Tibial artery (tissue), 4 donors: ENCODE data around the gene WWC1.

Source experiments
- DNase-seq, 2 donors: peaks; one replicate each; pipeline ENCODE4 v3.0.0-alpha.2; 2019
- H3K27ac ChIP-seq, 2 donors: fragments of 200-600 bp; sonication (generic) in 1 of 2; 1 replicate in 1 of 2; 2 replicates in 1 of 2; pipeline ENCODE4 v1.5.1; 2018 to 2019; ENCODE audit warnings: mild to moderate bottlenecking in 1 of 2
- H3K27me3 ChIP-seq, 2 donors: fragments of 200-600 bp; sonication (generic) in 1 of 2; one replicate each; pipeline versions ENCODE4 v1.5.1 to v1.6.0; 2016 to 2019
- H3K36me3 ChIP-seq, 3 donors: fragments of 200-600 bp; sonication (generic) in 2 of 3; one replicate each; pipeline ENCODE4 v1.5.1; 2016 to 2019; ENCODE audit warnings: mild to moderate bottlenecking in 2 of 3
- H3K4me1 ChIP-seq, 4 donors: fragments of 200-600 bp; sonication (generic) in 2 of 4; 1 replicate in 3 of 4; 2 replicates in 1 of 4; pipeline ENCODE4 v1.5.1; 2016 to 2019
- H3K4me3 ChIP-seq, 2 donors: fragments of 200-600 bp; sonication (generic) in 1 of 2; 1 replicate in 1 of 2; 2 replicates in 1 of 2; pipeline ENCODE4 v1.5.1; 2018 to 2019; ENCODE audit warnings: mild to moderate bottlenecking in 2 of 2
- H3K9me3 ChIP-seq, 3 donors: fragments of 200-600 bp; sonication (generic) in 1 of 3; one replicate each; pipeline ENCODE4 v1.5.1; 2016 to 2019
- CTCF ChIP-seq, 2 experiments: fragments of 200-600 bp in 1 of 2; fragments of 450-650 bp in 1 of 2; IDR thresholded peaks; one replicate each; pipeline ENCODE4 v1.5.1; 2017 to 2019; ENCODE audit warnings: antibody characterized with exemption in 2 of 2, mild to moderate bottlenecking in 1 of 2, moderate library complexity in 1 of 2
- intact Hi-C: fragments of 100-400 bp; cut with DNase I; formaldehyde crosslinking; loops from one replicate; pipeline ENCODE4 v1.15.0; 2023; ENCODE audit warnings: low total_unique reads

The WWC1 gene

GRCh38 chr5:168408561-168409305 is 117.3 kb downstream of the WWC1 start:
- no peak for DNase-seq
- TF ChIP-seq CTCF (IDR thresholded peaks at IDR 0.05): no peak
- Histone ChIP-seq H3K27ac (no peak overlapping the region), H3K4me3 (no peak overlapping the region), H3K27me3 (peaks cover 0 to 5% of the 10 kb centered on the region in 2 donors), H3K9me3 (no peaks in the 10 kb centered on the region), H3K4me1 (peaks cover 0 to 20% (median 0%) of the 10 kb centered on the region in 4 donors), H3K36me3 (no peaks in the 10 kb centered on the region)
- intact Hi-C loops: no loop called here

GRCh38 chr5:168409591-168410458 is 118.4 kb downstream of the WWC1 start:
- Histone ChIP-seq H3K27ac (no peak overlapping the region), H3K27me3 (peaks cover 0 to 5% of the 10 kb centered on the region in 2 donors), H3K9me3 (no peaks in the 10 kb centered on the region), H3K36me3 (no peaks in the 10 kb centered on the region), H3K4me3 (no peak overlapping the region), H3K4me1 (peaks cover 0 to 14% (median 0%) of the 10 kb centered on the region in 4 donors)
- no peak for DNase-seq
- intact Hi-C loops: no loop called here
- TF ChIP-seq CTCF (IDR thresholded peaks at IDR 0.05): no peak

GRCh38 chr5:168411871-168412270 is 120.4 kb downstream of the WWC1 start:
- Histone ChIP-seq H3K4me3 (no peak overlapping the region), H3K27ac (no peak overlapping the region), H3K27me3 (peaks cover 0 to 2% of the 10 kb centered on the region in 2 donors), H3K36me3 (no peaks in the 10 kb centered on the region), H3K4me1 (peaks cover 0 to 14% (median 0%) of the 10 kb centered on the region in 4 donors), H3K9me3 (no peaks in the 10 kb centered on the region)
- intact Hi-C loops: no loop called here
- DNase-seq: no peak
- TF ChIP-seq CTCF (IDR thresholded peaks at IDR 0.05): no peak

GRCh38 chr5:168413062-168413461 is 121.6 kb downstream of the WWC1 start:
- H3K27me3 ChIP-seq: peaks cover 0 to 2% of the 10 kb centered on the region in 2 donors
- no peak overlapping the region for H3K27ac ChIP-seq
- H3K36me3 ChIP-seq: peaks cover 0 to under 1% (median 0%) of the 10 kb centered on the region in 3 donors
- no peak for TF ChIP-seq CTCF (IDR thresholded peaks at IDR 0.05)
- peaks cover 0 to 14% (median 0%) of the 10 kb centered on the region in 4 donors for H3K4me1 ChIP-seq
- intact Hi-C loops: no loop called here
- H3K9me3 ChIP-seq: no peaks in the 10 kb centered on the region
- DNase-seq: no peak
- no peak overlapping the region for H3K4me3 ChIP-seq

- intact Hi-C loops: no loop called here
- Histone ChIP-seq H3K4me1 (peaks cover 0 to 14% (median 0%) of the 10 kb centered on the region in 4 donors), H3K27me3 (peaks cover 0 to 2% of the 10 kb centered on the region in 2 donors), H3K4me3 (no peak overlapping the region), H3K27ac (no peak overlapping the region), H3K36me3 (peaks cover 0 to 6% (median 0%) of the 10 kb centered on the region in 3 donors), H3K9me3 (no peaks in the 10 kb centered on the region)
- no peak for TF ChIP-seq CTCF (IDR thresholded peaks at IDR 0.05)
- DNase-seq: no peak
Observed at GRCh38 chr5:168413596-168413995, 122.2 kb downstream of the WWC1 start.
